Fibroblast of mammary gland (primary cell): ENCODE measurements around the gene AFF4.

Source experiments
- DNase-seq: peaks from one replicate; pipeline ENCODE4 v3.0.0-alpha.2; 2010; ENCODE audit warnings: low read depth
- H3K4me3 ChIP-seq: 2 replicates; pipeline ENCODE4 v1.5.1; 2011; ENCODE audit warnings: low read depth, mild to moderate bottlenecking, low read length, moderate library complexity; ENCODE audit not compliant: control insufficient read depth
- TF ChIP-seq, protein P1 (sequence below): conservative IDR thresholded peaks from 2 replicates; pipeline ENCODE4 v1.5.1; 2011; ENCODE audit warnings: low read depth, low read length, inconsistent platforms; ENCODE audit not compliant: control insufficient read depth, insufficient read depth

AFF4 gene

DNA sequence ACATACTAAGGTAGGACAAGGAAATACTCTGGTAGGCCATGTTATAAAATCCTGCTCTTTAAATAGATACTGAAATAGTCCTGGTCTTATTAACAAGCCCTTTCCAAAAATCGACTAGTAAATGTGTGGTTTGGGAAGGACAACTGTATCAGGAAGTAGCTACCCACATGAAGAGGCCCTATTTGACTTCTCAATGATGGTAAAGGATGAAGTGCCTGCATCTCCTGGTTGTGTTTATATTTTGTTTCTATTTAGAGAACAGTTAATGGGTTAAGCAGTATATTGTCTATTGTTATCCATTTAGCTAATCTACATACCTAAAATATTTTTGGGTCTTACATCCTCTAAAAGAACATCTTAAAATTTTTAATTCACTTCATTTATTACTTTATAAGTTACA lies 109.6 kb downstream of the AFF4 start:
- DNase-seq = no peak
- H3K4me3 ChIP-seq = no peak overlapping the region
- TF ChIP-seq, protein P1, sequence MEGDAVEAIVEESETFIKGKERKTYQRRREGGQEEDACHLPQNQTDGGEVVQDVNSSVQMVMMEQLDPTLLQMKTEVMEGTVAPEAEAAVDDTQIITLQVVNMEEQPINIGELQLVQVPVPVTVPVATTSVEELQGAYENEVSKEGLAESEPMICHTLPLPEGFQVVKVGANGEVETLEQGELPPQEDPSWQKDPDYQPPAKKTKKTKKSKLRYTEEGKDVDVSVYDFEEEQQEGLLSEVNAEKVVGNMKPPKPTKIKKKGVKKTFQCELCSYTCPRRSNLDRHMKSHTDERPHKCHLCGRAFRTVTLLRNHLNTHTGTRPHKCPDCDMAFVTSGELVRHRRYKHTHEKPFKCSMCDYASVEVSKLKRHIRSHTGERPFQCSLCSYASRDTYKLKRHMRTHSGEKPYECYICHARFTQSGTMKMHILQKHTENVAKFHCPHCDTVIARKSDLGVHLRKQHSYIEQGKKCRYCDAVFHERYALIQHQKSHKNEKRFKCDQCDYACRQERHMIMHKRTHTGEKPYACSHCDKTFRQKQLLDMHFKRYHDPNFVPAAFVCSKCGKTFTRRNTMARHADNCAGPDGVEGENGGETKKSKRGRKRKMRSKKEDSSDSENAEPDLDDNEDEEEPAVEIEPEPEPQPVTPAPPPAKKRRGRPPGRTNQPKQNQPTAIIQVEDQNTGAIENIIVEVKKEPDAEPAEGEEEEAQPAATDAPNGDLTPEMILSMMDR = no peak

- no peak for DNase-seq
- no peak overlapping the region for H3K4me3 ChIP-seq
- TF ChIP-seq, protein P1 = no peak
Observed at GRCh38 chr5:132853323-132853722, 110.1 kb downstream of the AFF4 start.

DNA sequence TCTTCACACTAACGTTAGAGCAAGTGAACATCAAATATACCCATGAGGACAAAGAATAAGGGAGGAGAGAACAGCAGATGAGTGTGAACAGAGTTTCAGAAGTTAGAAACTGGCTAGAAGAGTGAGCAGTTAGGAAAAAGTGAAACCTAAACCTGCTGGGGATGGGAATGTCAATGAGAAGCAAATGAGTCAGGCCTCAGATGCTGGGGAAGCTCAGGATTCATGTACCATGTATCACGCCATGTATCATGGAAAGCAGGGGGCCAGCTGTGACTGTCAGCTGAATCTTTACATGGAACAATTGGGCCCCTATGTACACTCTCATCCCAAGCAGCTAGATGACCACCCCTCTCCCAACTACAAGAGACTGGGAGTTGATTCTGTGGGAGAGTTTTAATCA lies 113.4 kb downstream of the AFF4 start:
- H3K4me3 ChIP-seq = no peak overlapping the region
- TF ChIP-seq, protein P1 = no peak
- DNase-seq = peak; percentile 30

GRCh38 chr5:132849347-132849746 lies 114.1 kb downstream of the AFF4 start:
- DNase-seq = no peak
- TF ChIP-seq, protein P1 = no peak
- no peak overlapping the region for H3K4me3 ChIP-seq

DNA sequence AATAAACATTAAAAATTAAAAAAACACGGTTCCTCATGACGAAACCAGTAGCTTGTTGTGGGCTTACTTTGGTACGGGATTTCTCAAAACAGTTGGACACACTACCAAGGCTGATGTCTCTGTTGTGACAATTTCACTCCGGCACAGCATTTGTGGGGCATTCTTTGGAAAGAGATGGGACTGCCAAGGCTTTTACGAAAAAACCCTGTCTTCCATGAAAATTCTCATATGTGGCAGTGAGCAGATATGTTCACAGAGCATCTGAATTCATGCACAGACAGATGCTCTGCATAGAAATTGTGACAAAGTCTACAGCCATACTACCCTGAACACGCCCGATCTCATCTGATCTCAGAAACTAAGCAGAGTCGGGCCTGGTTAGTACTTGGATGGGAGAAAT lies 115.2 kb downstream of the AFF4 start:
- H3K4me3 ChIP-seq = no peak overlapping the region
- TF ChIP-seq, protein P1 = no peak

DNA sequence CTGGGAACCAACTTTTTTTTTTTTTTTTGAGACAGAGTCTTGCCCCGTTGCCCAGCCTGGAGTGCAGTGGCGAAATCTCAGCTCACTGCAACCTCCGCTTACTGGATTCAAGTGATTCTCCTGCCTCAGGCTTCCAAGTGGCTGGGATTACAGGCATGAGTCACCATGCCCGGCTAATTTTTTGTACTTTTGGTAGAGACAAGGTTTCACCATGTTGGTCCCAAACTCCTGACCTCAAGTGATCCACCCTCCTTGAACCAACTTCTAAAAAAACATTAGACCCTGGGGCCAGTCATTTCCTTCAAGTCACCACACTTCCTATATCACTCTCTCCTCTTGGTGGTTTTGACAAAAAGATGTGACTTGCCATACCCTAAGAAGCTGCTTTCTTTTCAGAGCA lies 122.1 kb downstream of the AFF4 start:
- TF ChIP-seq, protein P1 = no peak
- DNase-seq = peak; percentile 56
- no peak overlapping the region for H3K4me3 ChIP-seq

More for the DNA sequence above, 115.2 kb downstream of the AFF4 start:
- DNase-seq = no peak

- H3K4me3 ChIP-seq = no peak overlapping the region
- no peak for DNase-seq
- TF ChIP-seq, protein P1 = no peak
Observed at GRCh38 chr5:132840896-132841295, 122.5 kb downstream of the AFF4 start.
